GM19452 (cell line): Measurements from ENCODE around the gene MSI2.

ENCODE experiments used
- ATAC-seq: cut with Tn5 transposase; IDR thresholded peaks from one replicate; pipeline ENCODE4 v1.9.1; 2021; ENCODE audit not compliant: unreplicated experiment

The MSI2 gene

DNA sequence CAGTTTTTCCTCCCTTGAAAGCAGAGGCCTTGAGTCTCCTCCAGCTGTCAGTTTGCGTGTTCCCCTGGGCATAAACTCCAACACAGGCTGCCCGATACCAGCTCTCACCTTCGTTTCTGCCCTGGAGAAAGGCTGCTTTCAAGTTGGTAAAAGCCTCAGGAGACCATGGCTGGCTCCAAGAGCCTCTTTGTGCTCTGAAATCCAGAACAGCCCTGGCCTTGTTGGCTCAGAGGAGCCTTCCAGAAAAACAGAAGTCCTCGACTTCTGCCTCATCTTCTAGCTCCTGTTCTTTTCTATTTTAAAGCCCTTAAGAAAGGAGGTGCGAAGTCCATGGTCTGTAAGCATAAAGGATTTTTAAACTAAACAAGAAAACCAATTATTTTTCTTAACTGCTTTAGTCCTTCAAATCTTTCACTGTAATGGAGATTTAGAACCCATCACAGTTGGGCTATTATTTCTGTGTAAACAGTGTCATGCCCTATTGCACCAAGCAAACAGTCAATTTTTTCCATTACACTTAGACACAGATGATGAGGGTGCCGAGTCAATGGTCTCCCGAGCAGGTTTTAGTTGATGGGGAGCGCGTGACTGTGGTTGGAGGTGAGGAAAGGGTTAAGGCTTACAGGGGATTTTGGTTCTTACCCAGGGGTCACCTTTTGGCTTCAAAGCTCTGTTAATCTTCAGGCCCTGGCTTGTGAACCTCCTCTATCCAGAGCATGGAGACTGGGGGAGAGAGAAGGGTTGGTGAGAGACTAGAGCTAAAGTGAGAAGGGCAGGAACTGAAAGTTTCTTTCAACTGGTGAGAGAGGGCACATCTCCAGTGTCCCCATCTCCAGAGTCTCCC is 212.8 kb downstream of the MSI2 start:
- no peak for ATAC-seq

DNA sequence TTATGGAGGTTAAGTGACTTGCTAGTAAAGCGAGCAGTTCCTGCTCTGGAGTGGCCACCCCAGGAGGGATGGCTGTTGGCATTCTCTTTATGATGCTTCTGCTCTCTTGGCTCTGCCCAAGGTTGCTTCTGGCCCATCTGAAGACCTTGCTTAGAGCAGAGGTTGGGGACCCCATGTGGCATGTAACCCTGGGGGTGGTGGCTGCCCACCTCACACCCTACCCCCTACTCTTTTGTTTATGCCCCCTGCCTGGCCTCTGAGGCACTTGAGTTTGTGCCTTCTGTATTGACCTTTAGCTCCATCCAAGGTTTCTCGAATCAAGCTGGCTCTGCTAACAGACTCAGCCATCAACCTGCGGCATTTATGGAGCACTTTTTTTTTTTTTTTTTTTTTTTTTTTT is 214.6 kb downstream of the MSI2 start:
- ATAC-seq: no peak

DNA sequence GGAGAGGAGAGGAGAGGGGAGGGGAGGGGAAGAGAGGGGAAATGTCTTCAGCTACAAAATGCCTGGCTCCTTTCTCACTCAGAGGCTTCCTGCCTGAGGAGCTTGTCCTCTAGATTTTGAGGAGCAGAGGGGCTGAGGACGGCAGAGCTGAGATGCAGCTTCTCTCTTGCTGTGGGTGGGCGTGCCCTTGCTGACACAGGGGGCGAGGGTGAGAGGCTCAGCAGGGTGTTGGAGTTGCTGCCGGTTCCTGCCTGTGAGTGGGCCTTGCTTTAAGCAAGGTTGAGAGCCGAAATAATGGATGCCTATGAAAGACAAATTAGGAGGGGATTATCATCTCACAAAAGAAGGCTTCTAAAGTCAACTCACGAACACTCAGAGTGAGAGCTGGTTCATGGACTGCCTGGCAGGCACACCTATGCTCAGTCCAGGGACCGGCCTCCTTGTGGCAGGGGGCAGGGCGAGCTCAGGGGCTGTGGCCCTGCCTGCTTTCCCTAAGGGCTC is 215.6 kb downstream of the MSI2 start:
- no peak for ATAC-seq

DNA sequence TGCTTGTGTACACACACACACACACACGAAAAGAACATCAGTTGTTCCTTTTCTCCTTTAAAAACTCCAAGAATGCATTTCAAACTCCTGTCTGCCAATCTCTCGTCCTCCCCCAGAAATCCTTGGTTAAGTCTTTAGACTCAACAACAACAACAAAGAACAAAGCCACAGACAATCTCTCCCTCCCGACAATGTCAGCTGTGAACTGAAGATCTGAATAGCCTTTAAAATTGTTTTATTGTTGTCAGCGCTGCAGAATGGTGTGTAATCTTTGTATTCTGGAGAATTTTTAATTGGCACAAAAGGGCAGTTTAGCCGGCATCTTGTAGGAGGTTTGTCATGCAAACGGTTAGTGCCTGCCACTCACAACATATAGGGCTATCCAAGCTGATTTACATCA is 219.5 kb downstream of the MSI2 start:
- ATAC-seq: no peak

DNA sequence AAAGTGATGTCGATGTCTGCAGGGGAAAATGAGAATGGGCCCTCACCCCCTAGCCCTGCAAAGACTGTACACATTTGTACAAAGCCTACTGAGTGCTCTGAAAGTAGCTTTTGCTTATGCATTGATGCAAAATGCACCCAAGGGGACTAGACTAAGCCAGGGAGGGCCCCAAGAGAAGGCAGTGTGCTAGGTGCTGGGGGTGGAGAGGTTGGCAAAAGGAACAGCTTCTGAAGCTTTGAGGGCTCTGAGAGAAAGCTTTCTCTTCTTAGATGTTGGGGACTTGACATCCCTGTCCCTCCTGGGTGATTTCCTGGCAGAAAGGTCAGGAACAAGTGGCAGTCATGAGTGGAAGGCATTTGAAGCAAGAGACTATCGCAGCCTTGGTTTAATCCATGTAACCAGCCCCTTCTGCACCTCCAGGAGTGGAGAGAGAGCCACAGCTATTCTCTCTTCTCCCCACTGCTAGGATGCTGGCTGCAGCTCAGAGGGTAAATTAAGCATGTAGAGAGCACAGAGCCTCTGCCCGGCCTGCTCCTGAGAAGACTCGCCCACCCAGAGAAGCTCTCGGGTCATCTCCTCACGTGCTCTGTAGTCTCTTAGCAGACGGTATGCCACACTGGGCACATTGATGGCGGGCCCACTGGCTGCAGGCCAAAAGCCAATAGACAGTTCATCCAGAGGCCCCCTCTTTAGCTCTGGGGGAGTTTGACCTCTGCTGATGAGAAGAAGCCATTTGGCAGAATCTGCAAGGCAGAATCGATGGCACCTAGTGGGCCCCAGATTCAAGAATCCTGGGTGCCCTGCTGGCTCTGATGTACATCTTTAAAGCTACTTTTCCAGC is 221.4 kb downstream of the MSI2 start:
- no peak for ATAC-seq

DNA sequence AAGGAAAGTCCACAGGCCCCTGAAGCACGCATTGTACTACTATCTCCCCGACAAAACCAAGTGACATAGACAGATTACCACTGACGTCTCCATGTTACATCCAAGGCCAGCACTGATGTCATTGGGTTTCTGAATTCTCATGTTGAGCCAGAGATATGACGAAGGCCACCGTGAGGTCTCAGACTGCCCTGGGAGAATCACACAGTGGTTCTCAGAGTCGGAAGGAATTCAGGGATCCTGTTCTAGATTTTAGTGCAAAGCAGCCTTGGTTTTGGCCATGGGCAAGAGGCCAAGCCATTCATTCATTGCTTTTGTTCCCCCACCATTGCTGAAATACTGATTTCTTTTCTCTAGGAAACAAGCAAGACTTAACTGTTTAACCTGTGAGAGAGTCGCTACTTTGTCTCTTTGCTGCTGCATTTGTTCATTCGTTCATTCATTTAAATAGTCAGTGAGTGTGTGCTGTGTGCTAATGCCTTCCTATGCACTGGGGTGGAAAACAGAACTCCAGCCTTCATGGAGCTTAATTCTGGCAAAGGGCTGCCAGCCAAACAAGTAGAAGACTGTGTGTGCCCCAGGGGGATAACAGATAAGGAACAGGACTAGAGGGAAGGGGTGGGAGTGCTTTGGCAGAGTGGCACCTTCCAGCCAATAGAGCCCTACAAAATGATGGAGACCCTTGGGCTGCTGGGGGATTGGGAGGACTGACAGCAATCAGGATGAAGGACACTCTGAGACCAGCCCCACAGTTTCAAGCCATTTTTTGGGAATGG is 222.3 kb downstream of the MSI2 start:
- ATAC-seq: no peak

DNA sequence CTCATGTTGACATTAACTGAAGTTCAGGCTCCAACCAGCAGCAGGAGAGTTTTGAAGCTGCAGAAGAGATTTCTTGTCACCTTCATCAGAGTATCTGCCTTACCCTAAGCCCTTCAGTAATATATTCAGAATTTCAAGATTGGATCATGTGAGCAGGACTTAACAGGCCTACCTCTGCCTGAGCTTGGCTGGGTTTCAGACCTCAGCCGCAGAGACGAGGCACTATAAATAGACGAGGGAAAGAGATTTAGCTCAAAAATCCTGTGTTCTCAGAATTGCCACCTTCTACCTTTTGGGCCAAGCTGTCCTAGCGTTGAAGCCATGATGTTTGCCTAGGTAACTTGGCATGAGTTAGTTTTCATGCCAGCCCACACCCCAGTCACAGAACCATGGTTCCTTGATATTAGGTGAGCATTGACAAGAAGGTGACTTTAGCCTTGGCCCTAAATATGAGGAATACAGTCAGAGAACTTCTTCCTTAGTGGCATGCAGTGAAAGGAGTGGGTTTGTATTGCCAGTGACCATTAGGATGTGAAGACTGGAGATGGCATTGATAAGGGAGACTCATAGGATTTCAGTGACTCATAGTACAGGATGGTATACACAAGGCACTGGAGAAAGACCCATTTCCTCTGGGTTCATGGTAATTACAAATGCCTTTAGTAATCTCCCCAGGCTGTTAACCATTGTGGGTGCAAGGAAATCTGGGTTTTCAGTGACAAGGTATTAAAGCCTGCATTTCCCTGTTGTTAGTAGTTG is 224.3 kb downstream of the MSI2 start:
- ATAC-seq: no peak

DNA sequence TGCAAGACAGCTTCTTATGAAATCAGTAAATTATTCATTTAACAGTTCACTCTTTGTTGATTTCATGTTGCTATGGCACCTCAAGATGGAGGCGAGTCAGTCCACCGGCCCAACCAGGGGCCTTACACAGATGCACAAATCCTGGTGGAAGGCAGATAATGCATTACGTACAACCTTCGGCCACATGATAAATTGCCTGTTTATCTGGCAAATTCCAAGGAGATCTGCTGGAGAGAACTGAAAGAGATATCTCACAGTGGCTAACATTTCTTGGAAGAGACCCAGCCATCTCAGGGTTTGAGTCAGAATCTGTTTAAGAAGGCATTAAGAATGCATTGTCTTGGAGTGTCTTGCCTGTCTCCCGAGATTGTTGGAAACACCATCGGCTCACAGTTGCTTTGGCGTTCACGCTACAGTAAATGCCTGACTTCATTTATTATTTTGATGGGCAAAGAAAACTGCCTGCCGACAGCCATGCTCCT is 225.6 kb downstream of the MSI2 start:
- no peak for ATAC-seq

DNA sequence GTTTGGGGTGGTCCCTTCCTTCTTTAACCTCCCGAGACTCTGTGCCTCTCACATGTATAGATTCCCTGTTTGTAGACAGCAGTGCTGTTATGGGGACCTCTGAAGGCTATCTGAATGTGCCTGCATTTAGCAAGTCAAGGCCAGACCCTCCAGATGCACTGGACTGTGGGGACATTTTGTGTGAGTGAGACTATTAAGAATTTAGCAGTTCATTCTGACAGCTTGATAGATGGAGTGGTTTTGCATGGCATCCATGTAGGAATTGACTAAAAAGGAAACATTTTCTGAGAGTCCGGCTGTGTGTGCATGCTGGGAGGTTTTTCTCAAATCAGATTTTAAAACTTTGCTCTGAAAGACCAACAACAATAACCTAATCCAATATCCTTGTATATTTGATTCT is 226.3 kb downstream of the MSI2 start:
- no peak for ATAC-seq

DNA sequence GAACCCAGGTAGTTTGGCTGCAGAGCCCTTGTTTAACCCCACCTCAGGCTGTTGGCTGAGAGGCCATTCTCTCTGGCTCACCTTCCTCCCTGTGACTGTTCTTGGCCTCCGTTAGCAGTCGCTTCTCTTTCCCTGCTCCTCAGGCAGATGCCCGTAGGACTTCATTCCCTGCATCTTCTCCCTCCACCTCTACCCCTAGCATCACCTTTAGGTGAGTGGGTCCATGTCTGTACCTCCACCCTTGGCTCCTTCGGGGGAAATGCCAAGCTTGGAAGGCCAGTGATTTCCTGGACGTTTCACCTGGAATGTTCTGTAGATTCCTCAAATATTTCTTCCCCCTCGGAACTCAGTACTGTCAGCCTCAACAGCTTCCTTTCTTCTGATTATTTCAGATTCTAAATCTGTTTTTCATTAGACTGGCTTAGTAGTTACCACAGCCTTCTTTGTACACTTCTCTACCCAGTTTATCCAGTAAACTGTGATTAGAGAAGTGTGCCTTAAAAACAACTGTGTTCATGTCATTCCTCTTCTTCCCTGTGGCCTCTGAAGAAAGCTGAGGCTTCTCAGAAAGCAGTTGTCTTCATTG is 227.9 kb downstream of the MSI2 start:
- ATAC-seq: no peak

DNA sequence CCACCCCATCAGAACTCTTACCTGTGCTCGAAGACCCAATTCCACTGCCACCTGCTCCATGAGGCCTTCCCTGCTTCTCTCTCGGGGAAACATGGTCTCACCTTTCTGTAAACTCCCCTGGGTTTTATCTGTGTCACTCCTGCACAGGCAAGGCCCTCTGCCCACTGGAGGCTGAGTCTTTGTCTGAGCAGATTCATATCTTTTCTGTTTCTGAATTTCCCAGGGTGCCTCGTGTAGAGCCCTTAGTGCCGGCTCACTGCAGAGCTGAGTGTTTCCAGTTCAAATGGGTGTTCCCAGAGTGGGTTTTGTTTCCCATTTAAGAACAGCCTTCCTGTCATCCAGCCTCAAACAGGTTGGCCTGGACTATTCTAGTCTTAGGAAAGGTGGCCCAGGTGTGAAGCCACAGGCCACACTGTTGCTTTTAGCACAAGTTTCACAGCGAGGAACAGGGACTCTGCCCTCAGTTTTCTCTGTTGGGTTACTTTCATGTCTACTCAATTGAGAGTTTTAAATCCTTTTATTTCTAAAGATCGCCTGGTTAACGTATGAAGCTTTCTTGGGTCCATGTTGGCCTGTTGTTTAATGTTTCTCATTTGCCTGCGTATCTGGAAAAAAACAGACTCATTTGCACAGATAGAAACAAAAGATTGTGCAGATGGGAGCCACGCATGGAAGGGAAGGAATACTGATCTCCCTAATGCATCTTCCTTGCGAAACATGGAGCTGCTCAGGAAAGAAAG is 228.7 kb downstream of the MSI2 start:
- ATAC-seq: no peak

DNA sequence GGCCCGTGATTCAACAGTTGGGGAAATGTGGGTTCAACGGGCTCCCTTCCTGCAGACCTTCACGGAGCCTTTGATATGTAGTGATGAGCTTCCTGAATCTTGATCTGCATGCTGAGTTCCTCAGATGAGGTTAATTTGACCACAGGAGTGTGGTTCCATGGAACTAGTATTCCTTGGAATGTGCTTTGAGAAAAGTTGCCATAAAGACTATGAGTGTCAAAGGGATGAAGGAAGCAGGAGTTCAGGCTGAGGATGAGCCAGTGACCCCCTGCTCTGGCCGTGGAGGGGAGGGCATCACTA is 229.2 kb downstream of the MSI2 start:
- ATAC-seq: no peak

DNA sequence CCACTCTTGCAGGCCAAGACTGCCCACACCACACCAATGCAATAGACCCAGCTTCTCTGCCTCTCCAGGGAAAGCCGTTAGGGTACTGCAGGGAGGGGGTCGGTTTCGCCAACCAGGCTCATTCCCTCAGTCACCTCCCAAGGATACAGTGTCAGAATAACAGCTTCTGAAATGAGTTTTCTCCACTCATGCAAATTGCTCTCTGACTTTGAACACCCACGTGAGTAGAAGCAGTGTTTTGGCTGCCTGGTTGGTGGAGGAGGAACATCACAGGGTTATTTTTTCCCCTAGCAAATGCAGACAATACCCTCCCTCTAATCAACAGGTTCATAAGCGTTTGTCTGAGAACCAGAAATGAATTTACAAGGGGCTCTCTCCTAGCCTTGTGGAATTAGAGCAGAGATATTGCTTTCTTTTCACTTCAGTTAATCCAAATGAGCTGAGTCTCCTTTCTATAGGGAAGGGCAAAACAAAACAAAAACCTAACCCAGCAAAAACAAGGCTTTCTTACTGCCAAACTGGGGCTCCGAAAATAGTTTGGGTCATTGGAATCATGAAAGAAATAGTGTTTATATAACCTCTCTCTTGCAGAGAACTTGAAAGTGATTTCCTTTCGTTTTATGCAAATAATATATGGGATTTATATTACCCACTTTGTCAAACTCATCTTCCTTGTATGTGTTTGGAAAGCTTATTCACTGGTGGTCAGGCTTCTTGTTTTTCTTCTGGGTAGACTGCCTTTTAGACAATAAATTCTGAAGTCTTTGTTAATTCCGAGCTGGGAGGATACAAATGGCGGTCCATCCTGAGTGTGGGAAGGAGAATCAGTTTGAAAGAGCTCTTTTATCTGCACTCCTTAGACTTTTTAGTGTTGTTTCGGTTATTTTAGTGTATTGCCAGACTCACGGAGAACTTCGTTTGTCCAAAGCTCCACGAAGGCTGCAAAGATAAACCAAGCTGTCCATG is 229.9 kb downstream of the MSI2 start:
- no peak for ATAC-seq

DNA sequence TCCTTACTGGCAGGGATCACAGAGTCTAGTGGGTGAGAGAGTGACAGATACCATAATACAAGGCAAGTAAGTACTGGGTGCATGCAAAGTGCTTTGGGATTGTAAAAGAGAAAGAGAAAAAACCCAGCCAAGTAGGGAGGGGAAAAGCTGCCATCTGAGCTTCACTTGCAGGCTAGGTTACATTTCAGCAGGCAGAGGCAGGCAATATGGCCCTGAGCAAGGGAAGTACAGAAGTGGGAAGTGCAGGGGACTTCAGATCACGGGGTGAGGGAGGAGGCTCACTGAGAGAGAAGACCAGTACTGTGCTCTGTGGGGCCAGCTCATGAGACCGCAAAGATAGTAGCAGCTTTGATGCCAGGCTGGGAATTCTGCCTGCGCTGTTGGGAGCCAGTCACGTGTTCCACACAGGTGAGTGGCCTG is 230.6 kb downstream of the MSI2 start:
- no peak for ATAC-seq

DNA sequence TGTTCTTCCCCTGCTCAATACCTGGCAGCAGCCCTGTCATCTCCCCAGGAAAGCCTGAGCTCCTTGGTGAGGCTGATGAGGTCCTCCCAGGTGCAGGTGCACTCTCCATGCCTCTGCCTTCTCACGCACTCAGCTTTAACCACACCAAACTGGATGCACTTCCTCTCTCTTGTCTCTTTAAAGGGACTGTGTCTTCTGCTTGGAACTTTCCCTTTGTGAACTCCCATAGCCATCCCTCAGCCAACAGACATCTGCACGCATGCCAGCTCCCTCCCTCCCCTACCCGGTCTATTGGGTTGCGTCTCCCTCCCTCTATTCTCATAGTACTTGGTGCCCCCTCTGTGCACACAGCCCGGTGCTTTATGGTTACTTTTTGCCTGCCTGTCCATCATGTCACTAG is 231.2 kb downstream of the MSI2 start:
- no peak for ATAC-seq

DNA sequence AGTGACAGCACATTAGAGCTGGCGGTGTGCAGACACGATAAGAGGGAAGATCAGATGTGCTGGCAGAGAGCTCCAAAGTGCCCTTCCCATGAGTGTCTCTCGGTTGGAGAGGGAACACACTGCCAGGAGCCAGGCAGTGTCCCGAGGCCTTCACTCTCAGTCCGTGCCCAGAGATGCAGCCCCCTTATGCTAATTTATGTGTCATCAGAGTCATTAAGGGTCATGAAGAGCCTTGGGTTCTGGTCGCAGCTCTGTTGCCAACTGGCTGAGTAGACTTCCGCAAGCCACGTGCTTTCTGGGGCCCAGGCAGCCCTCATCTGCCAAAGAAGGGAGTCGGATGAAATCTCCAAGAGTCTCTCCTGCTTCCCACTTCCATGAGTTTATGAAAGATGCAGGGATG is 232.5 kb downstream of the MSI2 start:
- no peak for ATAC-seq

DNA sequence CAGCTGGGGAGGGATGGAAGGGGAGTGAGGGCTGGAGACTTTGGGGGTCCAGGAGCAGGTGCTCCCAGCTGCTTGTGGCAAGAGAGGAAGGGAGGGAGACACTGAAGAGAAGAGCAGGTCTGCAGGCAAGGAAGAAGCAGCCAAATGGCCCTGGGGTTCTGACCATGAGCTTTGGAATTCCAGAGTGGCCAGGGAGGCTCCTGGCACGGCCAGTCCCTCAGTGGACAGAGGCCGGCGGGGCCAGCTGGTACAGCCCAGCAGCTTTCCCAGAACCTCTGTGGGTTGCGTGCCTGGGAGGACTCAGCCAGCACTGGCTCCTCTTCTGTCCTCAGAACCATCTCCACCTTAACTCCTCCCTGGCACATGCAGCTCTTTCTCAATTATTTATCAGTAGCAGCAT is 233.0 kb downstream of the MSI2 start:
- ATAC-seq: no peak

DNA sequence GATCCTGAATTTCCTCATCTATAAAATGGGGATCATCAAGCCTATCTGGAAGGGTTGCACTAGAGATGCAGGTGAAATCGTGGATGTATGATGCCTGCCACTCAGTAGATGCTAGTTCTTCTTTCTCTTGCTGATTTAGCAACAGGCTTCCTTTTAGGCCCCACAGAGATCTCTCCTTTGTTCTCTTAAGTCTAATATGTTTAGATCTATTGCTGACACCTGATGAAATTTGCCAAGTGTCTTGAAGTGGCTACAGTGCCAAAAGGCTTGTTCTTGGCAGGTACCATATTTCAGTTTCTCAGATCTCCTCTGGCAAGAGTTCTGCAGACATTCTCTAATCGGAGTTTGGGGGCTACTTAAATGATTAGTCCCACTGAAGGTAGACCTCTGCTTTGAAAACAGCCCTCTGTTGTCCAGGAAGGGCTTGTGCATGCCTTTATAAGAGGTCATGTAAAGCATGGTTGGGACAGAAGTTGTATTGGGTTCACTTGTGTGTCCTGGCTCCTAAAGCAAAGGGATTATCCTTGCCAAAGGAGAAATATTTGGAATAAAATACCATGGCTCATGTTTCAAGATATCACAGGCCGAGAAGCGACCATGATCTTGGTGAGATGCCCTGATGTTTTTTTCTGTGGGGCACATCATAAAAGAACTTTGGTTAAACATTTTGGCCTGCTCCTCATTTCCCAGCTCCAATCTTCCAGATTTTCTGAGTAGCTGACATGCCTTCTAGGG is 234.0 kb downstream of the MSI2 start:
- no peak for ATAC-seq
